D341Med (cell line): Measurements from ENCODE around the gene GALNT9.

Experiments
- DNase-seq: peaks from one replicate; pipeline ENCODE4 v3.0.0; 2012; ENCODE audit warnings: low spot score

Gene GALNT9

GRCh38 chr12:132292328-132293319 is 36.8 kb downstream of the GALNT9 start:
- no peak for DNase-seq

- DNase-seq: no peak
Observed at GRCh38 chr12:132291402-132292175, 37.8 kb downstream of the GALNT9 start.

GRCh38 chr12:132290203-132290540 is 39.2 kb downstream of the GALNT9 start:
- DNase-seq: no peak

- DNase-seq: no peak
Observed at GRCh38 chr12:132289356-132290202, 39.8 kb downstream of the GALNT9 start.

GRCh38 chr12:132288516-132289215 is 40.7 kb downstream of the GALNT9 start:
- no peak for DNase-seq

GRCh38 chr12:132287391-132288238 is 41.8 kb downstream of the GALNT9 start:
- DNase-seq: no peak

- no peak for DNase-seq
Observed at GRCh38 chr12:132286912-132287311, 42.5 kb downstream of the GALNT9 start.

- no peak for DNase-seq
Observed at GRCh38 chr12:132285991-132286681, 43.3 kb downstream of the GALNT9 start.

GRCh38 chr12:132284827-132285741 is 44.3 kb downstream of the GALNT9 start:
- DNase-seq: no peak

GRCh38 chr12:132284071-132284826 is 45.1 kb downstream of the GALNT9 start:
- DNase-seq: no peak

GRCh38 chr12:132282950-132283771 is 46.2 kb downstream of the GALNT9 start:
- DNase-seq: no peak

- no peak for DNase-seq
Observed at GRCh38 chr12:132282031-132282949, 47.1 kb downstream of the GALNT9 start.

GRCh38 chr12:132281038-132281437 is 48.4 kb downstream of the GALNT9 start:
- no peak for DNase-seq

- no peak for DNase-seq
Observed at GRCh38 chr12:132280406-132280805, 49.0 kb downstream of the GALNT9 start.

GRCh38 chr12:132279930-132280329 is 49.5 kb downstream of the GALNT9 start:
- DNase-seq: no peak
